Mammary epithelial cell (primary cell): Measurements from ENCODE around the gene C1orf21.

Source experiments
- EZH2 ChIP-seq: IDR thresholded peaks from 2 replicates; pipeline ENCODE4 v1.6.1; 2012; ENCODE audit warnings: low read length, inconsistent platforms, borderline replicate concordance
- TF ChIP-seq, protein P1 (sequence below), 2 donors: IDR thresholded peaks in 1 of 2; conservative IDR thresholded peaks in 1 of 2; 2 replicates each; pipeline ENCODE4 v1.5.1; 2011 to 2012; ENCODE audit warnings: inconsistent platforms in 2 of 2, low read length in 2 of 2, mild to moderate bottlenecking in 2 of 2, control low read depth in 1 of 2, low read depth in 1 of 2; ENCODE audit not compliant: insufficient read depth in 1 of 2; ENCODE audit errors: extremely low read depth in 1 of 2

DNA sequence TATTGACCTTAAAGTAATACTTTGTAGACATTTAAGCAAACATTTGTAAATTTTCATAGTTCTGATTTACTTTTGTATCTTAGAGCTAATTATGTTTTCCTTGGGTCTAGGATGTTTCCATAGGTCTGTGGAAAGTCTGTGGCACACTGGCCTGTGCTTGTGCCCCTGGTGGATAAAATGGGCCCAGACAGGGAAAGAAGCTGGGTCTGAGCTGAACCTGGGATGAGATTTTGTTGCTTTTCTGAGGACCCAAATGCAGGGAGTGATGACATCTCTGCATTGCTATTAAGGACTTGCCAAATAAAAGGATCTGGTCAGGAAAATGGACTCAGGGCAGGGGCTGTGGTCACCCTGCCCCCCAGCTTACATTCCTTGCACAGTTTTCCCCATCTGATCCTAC lies 41.8 kb downstream of the C1orf21 start:
- TF ChIP-seq EZH2 = no peak
- TF ChIP-seq, protein P1, sequence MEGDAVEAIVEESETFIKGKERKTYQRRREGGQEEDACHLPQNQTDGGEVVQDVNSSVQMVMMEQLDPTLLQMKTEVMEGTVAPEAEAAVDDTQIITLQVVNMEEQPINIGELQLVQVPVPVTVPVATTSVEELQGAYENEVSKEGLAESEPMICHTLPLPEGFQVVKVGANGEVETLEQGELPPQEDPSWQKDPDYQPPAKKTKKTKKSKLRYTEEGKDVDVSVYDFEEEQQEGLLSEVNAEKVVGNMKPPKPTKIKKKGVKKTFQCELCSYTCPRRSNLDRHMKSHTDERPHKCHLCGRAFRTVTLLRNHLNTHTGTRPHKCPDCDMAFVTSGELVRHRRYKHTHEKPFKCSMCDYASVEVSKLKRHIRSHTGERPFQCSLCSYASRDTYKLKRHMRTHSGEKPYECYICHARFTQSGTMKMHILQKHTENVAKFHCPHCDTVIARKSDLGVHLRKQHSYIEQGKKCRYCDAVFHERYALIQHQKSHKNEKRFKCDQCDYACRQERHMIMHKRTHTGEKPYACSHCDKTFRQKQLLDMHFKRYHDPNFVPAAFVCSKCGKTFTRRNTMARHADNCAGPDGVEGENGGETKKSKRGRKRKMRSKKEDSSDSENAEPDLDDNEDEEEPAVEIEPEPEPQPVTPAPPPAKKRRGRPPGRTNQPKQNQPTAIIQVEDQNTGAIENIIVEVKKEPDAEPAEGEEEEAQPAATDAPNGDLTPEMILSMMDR (conservative IDR thresholded peaks at IDR 0.05 in 1 of 2, IDR thresholded peaks at IDR 0.05 in 1 of 2; ENCODE audit: extremely low read depth in 1 of 2, insufficient read depth in 1 of 2, low read depth in 1 of 2, low read length in 2 of 2) = peak; percentile 9 to 10
